D341Med (cell line): ENCODE measurements around the gene MTG1.
"Not testable (repeated sequence)": the region's sequence is repeated elsewhere in the genome, so short reads cannot be mapped to it uniquely, and the experiment has no call there.

Experiments
- DNase-seq: peaks from one replicate; pipeline ENCODE4 v3.0.0; 2012; ENCODE audit warnings: low spot score

Gene MTG1

DNA sequence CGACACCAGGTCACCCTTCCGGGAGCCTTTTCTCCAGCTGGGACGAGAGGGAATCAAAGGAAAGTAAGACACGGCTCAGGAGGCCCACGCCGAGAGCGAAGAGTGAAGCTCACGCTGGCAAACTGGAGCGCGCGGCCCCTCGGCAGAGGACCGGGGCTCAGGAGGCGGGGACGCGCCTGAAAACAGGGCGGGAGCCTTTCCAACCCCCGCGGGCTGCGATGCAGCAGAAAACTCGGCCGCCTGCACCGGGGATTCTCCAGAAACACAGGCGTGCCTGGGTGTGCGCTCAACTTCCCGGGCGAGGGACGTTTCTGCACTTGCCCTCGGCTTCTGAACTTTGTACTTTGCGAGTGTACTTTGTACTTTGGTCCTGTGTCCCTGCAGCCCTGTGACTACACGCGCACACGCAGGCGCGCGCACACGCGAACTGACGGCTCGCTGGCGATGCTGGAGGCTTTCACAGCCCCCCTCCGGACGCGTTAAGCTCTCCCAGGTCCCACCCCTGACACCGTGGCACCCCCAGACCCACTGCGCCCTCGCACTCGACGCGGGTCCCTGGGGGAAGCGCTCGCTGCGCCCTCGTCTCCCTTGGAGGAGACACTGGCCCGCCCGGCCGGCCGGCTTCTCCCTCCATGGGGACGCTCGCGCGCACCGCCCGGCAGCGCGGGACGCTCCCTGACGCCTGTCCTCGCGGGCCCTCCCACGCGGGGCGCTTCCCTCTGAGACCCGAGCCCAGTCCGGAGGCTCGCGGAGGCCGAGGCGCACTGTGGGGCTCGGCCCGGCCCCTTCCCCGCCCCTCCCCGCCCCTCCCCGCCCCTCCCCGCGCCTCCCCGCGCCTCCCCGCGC is 15.5 kb upstream of the MTG1 start:
- DNase-seq: peak; percentile 63

DNA sequence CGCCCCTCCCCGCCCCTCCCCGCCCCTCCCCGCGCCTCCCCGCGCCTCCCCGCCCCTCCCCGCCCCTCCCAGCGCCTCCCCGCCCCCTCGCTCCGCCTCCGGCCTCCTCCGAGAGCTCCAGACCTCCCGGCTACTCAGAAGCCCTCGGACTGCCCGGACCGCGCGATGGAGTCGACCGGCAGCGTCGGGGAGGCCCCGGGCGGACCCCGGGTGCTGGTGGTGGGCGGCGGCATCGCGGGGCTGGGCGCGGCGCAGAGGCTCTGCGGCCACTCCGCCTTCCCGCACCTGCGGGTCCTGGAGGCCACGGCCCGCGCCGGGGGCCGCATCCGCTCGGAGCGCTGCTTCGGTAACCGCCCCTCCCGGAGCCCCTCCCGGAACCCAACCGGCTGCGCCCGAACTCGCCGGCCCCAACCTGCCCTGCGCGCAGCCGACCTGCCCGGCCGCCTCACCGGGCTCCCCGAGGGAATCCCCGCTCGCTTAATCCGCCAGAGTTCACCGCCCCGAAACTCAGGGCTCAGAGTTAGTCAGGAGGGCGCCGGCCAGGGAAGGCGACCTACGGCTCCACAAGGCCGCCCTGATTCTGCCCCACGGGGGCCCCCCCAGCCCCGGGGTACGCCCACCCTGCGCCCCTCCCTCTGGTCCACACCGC is 14.7 kb upstream of the MTG1 start, which contains the start of gene PAOX:
TSS of gene PAOX (plus strand) at position 111 of the 649 bp plus-strand sequence. CDS start at position 166, 55 bp downstream.
- DNase-seq: peak; percentile 71

DNA sequence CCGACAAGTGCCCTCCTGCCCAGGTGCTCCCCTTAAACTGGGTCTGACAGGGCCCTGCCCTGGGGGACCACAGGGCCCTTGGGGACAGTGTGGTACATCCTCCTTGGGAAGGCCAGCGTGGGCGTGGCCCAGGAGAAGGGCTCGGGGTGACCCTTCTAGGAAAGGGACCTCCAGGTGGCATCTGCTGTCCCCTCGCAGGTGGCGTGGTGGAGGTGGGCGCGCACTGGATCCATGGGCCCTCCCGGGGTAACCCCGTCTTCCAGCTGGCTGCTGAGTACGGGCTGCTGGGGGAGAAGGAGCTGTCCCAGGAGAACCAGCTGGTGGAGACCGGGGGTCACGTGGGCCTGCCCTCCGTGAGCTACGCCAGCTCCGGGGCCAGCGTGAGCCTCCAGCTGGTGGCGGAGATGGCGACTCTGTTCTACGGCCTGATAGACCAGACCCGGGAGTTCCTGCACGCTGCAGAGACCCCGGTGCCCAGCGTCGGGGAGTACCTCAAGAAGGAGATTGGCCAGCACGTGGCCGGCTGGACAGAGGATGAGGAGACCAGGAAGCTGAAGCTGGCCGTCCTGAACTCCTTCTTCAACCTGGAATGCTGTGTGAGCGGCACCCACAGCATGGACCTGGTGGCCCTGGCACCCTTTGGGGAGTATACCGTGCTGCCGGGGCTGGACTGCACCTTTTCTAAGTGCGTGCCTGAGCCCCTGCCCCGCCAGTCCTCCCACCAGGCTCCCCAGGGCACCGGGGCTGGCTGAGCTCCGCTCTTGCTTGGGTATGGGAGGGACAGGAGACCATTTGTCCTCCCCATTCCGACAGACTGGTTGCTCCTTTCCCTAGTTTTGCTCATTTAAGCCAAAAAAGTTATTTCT is 13.9 kb upstream of the MTG1 start:
- no peak for DNase-seq

DNA sequence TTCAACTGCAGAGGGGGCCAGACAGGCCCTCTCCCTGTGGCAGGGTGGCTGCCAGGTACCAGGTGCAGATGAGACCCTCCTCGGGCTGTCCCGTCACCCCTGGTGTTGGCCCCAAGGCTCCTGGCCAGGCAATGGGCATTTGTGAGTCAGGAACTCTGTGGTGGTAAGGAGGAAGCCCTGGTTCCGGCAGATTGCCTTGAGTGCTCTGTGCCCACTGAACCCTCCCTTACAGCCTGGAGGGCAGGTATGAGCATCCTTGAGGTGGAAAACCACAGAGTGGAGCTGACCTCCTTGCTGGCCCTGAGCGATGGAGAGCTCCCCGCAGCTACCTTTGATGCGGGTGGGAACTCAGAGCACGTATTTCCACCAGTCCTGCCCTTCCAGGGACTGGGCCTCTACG is 12.9 kb upstream of the MTG1 start:
- no peak for DNase-seq

DNA sequence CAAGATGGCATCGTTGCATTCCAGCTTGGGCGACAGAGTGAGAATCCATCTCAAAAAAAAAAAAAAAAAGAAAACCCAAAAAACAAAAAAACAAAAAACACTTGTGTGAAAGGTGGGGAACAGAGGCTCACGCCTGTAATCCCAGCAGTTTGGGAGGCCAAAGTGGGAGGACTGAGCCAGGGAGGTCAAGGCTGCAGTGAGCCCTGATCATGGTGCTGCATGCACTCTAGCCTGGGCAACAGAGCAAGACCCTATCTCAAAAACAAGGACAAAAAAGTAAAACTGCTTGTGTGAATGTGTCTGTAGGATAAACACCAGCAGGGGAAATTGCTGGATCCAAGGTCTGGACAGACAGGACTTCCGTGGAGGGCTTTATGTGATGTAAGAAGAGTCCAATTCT is 10.4 kb upstream of the MTG1 start:
- no peak for DNase-seq

DNA sequence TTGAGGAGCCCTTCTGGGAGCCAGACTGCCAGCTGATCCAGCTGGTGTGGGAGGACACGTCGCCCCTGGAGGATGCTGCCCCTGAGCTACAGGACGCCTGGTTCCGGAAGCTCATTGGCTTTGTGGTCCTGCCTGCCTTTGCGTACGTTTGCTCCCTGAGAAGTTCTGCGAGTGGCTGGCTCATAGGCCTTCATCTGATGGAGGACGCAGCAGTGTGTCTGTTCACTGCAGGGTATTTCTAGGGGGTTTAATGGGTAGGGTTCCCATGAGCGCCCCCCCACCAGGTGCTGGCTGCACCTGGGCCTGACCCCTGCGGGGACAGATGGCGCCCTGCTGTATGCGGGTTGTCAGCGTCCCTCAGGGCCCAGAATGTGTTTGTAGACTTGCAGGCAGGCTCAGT is 9.9 kb upstream of the MTG1 start:
- DNase-seq: no peak

DNA sequence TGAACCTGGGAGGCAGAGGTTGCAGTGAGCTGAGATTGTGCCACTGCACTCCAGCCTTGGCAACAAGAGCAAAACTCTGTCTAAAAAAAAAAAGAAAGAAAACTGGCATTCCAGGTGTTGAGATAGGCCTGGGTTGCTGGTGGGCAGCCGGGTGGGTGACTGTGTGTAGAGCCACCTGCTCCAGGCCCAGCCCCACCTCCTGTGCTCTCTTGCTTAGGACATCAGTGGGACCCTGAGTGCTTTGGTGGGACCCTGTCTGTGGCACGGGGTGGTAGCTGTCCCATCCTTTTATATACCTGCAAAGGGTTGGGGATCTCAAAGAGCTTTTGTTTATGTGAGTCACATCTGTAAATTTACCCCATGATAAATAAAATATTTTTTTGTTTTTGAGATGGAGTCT is 8.7 kb upstream of the MTG1 start:
- no peak for DNase-seq

DNA sequence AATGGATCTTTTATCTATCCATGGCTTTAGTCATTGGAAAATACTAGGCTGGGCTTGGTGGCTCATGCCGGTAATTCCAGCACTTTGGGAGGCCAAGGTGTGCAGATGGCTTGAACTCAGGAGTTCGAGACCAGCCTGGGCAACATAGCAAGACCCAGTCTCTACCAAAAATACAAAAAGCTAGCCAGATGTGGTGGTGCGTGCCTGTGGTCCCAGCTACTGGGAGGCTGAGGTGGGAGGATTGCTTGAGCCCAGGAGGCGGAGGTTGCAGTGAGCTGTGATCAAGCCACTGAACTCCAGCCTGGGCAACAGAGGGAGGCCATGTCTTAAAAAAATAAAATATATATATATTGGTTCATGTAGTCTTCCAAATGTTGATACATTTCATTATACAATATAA is 7.0 kb upstream of the MTG1 start:
- not testable (repeated sequence) for DNase-seq

DNA sequence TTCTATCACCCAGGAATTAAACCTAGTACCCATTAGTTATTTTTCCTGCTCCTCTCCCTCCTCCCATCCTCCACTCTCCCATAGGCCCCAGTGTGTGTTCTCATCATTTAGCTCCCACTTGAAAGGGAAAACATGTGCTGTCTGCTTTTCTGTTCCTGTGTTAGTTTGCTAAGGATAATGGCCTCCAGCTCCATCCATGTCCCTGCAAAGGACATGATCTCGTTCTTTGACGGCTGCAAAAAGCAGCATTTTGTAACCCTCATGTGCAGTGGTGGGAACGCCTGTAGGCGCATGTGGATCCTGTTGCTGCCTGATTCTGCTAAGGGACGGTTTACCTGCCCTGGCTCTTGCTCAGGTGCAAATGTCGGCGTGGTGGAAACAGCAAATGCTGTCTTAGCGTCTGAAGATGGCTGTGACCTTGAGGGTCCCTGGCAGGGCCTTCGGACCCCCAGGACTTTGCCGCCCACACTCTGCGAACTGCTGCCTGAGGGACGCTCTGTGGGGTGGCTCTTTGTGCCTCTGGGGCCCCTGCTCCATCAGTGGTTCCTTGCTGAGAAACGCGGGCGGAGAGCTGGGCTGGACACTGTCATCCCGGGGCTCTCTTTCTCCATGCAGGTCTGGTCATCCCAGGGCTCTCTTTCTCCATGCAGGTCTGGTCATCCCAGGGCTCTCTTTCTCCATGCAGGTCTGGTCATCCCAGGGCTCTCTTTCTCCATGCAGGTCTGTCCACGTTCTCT is 5.6 kb upstream of the MTG1 start:
- DNase-seq: no peak

DNA sequence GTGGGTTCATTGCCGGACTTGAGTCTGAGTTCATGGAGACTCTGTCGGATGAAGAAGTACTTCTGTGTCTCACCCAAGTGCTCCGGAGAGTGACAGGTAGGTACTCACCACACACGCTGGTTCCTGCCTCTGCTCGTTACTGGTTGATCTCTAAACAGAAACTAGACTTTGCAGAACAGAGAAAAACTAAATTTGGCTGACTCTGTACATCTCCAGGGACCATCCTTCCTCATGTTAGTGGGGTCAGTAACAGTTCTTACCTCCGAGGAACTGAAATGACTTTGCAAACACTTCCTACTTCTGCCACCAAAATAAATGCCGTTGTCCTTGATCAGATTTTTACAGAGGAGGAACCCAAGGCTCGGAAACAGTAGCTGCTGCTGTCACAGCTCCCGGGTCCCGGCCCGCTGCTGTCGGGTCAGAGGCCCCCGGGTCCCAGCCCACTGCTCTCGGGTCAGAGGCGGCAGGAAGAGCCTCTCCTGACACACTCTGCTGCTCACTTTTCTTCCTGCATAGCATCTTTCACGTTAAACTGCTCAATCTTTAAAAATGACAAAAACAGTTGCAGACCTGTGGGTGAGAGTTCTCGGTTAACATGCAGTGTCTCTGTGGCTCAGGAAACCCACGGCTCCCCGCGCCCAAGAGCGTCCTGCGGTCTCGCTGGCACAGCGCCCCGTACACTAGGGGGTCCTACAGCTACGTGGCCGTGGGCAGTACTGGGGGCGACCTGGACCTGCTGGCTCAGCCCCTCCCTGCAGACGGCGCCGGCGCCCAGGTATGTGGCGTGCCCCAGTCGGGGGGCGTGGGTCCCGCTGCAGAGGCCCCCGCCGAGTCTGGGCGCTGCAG is 4.8 kb upstream of the MTG1 start:
- DNase-seq: no peak

DNA sequence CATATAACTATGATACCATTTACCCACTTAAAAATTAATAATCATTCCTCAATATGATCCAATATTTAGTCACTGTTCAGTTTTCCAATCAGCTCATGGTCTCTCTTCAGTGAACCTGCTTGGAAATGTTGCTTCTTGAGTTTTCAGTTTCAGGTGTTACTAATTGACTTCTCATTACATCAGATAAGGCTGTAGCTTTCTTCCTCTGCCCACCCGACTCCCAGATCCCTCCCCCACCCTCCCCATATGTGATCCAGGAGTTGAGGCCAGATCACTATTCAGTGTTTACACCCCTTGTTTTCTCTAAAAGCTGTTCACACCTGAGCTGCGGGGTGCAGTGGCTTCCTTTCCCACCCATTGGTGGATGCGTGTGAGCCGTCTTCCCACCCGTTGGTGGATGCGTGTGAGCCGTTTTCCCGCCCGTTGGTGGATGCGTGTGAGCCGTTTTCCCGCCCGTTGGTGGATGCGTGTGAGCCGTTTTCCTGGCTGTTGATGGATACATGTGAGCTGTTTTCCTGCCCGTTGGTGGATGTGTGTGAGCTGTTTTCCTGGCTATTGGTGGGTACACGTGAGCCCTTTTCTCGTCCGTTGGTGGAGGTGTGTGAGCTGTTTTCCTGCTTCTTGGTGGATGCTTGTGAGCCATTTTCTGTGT is 3.2 kb upstream of the MTG1 start:
- DNase-seq: no peak

DNA sequence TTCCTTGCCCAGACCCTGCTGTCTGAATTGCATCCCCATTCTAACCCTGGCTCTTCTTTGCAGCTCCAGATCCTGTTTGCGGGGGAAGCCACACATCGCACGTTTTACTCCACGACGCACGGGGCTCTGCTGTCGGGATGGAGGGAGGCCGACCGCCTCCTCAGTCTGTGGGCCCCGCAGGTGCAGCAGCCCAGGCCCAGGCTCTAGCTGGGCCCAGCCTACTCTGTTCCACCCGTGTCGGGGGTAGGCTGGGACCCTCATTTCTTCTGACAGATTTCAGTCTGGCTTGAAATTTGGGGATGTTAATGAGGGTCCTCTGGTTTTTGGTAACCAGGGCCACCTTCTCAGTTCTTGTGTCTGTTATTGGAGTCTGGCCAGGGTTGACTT is 2.7 kb upstream of the MTG1 start:
- no peak for DNase-seq

DNA sequence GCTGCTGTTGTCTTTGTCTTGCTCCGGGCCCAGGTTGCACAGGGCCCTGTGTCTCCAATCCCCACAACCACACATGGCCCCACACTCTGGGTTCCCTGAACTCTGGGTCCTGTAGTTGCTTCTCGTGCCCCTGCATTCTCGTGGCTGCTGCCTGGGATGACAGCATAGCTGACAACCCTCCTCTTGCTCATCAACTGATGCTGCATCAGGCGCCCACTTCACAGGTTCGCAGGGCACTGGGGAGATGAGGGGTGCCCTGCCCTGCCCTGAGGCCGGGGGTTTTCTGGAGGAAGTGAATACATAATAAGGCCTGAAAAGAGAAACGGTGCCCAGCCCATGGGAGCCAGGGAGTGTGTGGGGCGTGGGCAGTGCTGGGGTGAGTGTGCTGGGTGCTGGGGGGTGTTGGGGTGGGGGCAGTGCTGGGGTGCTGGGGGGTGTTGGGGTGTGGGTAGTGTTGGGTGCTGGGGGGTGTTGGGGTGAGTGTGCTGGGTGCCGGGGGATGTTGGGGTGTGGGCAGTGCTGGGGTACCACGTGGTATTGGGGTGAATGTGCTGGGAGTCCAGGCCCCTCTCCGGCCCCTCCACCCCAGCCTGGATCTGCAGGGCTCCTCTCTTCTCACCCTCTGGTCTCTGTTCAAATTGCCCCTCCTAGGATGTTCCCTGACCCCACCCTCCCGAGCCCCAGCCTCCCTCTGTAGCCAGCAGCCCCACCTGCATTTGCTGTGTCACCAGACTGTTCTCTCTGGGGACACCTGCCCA is 2.0 kb upstream of the MTG1 start:
- DNase-seq: no peak

DNA sequence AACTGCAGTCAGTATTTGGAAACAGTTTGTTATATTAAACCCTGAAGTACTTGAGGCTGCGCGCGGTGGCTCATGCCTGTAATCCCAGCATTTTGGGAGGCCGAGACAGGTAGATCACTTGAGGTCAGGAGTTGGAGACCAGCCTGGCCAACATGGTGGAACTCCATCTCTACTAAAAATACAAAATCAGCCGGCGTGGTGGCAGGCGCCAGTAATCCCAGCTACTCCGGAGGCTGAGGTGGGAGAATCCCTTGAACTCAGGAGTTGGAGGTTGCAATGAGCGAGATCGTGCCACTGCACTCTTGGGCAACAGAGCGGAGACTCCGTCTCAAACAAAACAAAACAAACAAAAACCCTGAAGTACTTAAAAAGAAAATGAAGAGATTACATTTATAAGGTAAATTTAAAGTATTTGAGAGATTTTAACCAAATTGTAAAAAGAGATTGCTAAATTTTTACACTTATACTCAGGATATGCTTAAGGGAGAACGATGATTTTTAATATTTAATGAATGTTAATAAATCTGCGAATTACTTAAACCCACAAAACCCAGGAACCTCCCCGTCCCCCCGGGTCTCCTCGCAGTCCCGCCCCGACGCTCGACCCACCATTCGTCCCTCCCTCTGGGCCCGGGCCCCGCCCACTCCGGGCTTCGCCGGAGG is 425 bp upstream of the MTG1 start:
- DNase-seq: no peak

DNA sequence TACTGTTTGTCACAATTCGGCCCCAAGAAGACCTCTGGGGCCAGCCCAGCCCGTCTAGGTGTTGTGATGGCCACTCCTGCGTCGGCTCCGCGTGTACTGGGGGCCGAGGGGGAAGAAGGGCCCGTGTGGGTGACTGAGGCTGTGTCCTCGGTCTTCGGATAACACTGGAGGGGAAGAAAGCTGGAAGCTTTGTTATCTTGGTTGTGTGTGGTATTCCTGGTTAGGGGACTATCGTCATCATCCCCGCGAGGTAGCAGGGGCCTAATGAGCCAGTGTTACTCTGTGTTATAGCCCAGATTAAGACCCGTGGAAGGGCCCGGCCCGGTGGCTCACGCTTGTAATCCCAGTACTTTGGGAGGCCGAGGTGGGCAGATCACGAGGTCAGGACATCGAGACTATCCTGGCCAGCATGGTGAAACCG is 854 bp downstream of the MTG1 start:
- DNase-seq: no peak

DNA sequence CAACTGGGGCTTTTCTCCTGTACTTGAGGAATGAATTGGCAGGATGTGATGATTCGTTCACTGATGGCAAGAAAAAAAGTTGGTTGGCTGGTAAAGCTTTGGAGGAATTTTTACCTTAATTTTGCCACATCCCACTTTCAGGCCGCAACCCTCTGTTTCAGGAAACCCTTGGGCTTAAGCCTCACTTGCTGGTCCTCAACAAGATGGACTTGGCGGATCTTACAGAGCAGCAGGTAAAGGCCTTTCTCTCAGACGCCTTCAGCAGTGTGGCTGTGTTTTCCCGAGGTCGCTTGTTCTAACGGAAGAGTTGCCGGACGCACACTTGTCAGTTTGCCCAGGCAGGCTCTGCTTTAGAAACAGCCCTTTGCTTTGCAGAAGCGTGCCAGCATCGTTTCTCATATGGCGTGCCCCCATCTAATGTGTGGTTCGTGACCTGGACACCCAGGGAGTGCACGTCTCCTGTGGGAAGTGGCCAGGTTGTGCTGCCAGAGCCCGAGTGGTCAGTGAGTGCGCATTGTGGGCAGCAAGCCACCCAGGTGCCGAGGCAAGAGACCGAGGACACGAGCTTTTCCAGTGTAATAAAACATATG is 2.2 kb downstream of the MTG1 start:
- no peak for DNase-seq

DNA sequence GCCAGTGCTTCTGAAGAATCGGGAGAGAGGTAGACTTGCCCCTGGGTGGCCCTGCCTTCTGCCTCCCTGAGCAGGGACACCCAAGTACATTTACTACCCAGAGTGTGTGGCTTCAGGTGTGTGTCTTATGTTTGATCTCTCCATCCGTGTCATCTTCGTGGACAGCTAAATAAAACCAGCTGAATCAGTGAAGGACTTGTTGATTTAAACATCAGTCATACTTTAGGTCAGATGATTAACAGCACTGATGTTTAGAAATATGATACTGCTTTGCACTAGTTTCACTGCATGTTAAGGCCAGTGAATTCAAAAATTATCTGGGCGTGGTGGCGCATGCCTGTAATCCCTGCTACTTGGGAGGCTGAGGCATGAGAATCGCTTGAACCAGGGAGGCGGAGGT is 4.0 kb downstream of the MTG1 start:
- DNase-seq: no peak

DNA sequence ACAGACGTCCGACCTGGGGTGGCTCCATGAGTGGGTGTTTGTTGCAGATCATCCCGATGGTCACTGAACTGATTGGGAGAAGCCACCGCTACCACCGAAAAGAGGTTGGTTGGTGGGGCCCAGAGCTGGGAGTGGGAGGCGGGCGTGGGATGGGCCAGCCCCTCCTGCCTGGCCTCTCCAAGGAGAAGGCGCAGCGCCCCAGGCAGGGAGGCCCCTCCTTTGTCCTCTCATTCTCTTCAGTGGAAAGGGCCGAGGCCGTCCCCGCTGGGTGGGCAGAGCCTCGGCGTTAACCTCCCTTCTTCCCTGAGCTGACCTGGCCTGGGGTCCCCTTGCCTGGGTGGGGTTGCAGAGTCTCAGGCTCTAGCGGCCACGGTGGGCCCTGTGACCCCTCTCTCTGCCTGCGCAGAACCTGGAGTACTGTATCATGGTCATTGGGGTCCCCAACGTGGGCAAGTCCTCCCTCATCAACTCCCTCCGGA is 5.2 kb downstream of the MTG1 start:
- DNase-seq: no peak
